ENCODE measurements around the gene PPT2. TPM values are rescaled to one million over a fixed set of nuclear protein-coding genes. Genes with fewer than 3 reads are reported as not detected.
A peak's percentile ranks its signal among the peaks of the same experiment; 100 is the strongest.
"Not testable (repeated sequence)": the region's sequence is repeated elsewhere in the genome, so short reads cannot be mapped to it uniquely, and the experiment has no call there.

The PPT2 gene
- total RNA-seq, 1 donor from 2014 or later, result 9.6 TPM

DNA sequence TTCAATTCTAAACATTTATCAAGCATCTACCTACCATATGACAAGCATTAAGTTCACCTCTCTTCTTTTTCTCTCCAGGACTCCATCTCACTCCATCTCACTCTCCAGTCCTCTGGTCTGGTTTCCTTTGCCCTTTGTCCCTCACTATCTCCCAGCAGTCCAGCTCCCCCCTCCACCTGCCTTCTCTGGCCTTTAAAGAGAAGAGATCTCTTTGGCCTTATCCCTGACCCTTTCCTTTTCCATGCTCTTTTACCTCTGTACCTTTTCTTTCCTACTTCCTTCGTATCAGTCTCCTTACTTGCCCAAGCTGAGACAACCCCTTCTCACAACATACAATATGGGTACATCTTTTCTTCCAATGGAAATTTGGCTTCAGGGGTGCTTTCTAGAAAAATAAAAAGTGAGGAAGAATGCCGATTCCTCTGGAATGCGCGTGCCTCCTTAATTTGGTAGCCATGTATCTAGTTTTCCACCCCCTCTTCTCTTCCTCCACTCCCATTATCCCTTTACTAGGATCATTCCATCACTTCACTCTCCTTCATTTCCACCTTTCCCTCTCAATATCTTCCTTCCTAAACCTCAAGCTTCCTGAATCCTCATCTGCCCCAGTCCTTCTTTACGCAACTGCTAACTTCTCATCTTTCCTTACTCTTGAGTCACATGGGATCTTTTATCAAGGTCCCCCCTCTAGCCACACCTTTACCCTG is 22.7 kb downstream of the PPT2 start:
- DNase-seq (ENCODE audit: low spot score), result no peak

DNA sequence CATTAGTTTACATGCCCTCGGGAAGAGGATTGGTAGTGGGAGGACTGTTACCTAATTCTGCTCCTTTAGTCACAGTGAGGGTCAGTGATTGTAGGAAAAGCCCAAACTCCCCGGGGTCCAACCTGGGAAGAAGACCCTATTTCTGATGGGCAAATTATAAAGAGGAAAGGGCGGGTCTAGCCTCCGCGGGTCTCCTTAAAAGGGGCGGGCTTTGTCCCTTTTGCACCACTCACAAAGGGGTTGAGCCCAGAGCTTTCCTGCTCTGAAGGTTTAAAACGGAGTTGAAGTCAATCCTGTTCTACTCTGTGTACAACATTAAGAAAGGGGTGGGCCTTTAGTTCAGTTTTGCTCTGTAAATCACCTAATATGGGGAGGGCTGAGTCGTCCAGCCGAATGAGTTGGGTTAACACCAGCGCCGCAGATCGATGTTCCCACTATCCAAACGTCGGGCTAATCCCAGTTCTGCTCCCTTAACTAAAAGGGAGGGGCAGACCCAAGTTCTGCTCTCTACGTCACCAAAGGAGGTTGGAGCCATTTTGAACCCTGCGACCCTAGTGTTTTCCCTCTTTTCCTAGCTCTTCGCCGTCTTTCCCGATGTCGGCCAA is 23.3 kb downstream of the PPT2 start:
- no peak for DNase-seq (ENCODE audit: low spot score)

DNA sequence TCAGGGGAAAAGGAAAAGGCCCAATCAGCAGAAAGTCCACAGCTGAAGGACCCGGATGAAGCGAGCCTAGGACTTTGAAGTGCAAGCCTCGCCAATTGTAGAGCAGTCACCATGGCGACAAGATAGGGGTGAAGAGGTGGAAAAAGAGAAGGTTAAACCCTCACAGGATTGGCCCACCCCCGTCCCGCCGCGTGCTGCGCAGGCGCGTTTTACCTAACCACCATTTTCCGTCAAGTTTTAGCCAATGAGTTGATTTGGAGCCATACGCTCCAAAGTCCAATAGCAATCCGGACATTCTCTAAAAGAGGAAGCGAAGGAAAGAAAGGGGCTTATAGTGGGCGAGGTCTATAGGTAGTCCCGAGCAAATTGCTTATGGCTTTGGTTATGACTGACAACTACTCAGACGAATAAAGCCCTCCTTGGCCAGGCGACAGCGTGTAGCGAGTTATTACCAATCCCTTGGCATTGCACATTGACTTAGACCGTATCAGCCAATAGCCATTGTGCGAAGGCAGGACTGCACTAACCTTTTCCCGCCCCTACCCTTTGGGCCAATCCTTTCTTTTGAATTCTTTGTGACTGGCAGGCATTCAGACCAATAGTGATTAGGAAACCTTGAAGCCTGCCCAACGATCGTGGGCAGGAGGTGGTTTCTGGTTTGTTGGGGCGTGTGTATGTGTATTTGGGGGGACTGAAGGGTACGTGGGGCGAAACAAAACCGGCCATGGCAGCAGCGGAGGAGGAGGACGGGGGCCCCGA is 24.0 kb downstream of the PPT2 start, which contains the start of gene RNF5:
Gene RNF5, plus strand, starts transcription at position 618 of the 759 bp plus-strand sequence. Its CDS starts 107 bp downstream, at position 725.
- peak; percentile 100 for DNase-seq (ENCODE audit: low spot score)

DNA sequence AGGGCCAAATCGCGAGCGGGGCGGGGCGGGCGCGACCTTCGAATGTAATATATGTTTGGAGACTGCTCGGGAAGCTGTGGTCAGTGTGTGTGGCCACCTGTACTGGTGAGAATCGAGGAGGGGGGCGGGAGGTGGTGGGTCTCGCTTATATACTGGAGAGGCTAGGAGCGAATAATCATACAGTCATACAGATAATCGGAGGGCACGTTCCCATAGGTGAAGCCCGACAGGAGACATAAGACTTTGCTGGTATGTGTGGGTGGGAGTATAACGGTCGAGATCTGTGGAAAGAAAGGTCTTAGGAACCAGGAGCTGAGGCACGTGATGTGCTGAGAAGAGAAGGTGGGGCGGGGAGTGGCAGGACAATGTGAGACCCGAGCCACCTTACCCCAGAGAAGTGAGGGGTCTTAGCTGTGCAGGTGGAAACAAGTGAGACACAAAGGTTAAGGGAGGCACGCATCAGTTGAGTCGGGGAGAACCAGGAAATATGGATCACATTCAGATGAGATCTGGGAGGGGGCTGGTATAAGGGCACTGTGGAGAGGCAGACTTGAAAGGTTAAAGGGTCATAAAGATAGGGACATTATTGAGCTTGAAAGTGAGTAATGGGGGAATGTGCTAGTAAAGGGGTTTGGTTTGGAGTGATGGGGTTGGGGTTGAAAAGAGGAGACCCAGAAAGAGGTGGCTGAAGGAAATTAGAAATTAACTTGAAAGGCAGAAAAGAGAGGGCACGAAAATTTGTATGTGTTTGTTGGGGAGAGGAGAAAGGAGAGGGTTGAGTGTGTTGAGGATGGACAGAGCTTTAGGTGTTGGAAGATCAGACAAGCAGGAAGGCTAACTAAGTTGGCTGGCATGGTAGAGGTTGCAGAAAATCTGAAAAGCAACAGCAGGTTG is 24.9 kb downstream of the PPT2 start:
- DNase-seq (ENCODE audit: low spot score), result peak; percentile 33

DNA sequence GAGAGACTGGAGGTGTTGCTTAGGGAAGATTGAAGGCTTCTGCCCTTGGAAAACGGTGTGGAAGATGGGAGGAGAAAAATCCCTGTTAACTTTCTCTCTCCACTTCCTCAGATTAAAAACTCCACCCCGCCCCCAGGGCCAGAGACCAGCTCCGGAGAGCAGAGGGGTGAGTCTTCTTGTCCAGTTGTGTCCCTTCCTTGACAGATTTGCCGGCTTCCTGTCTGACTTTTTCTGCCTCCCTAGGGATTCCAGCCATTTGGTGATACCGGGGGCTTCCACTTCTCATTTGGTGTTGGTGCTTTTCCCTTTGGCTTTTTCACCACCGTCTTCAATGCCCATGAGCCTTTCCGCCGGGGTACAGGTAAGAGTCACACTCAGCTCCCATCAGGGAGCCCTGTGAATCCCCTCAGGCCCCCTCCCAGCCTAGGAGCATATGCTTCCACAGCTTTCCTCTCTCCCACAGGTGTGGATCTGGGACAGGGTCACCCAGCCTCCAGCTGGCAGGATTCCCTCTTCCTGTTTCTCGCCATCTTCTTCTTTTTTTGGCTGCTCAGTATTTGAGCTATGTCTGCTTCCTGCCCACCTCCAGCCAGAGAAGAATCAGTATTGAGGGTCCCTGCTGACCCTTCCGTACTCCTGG is 25.9 kb downstream of the PPT2 start:
- DNase-seq (ENCODE audit: low spot score), result no peak

DNA sequence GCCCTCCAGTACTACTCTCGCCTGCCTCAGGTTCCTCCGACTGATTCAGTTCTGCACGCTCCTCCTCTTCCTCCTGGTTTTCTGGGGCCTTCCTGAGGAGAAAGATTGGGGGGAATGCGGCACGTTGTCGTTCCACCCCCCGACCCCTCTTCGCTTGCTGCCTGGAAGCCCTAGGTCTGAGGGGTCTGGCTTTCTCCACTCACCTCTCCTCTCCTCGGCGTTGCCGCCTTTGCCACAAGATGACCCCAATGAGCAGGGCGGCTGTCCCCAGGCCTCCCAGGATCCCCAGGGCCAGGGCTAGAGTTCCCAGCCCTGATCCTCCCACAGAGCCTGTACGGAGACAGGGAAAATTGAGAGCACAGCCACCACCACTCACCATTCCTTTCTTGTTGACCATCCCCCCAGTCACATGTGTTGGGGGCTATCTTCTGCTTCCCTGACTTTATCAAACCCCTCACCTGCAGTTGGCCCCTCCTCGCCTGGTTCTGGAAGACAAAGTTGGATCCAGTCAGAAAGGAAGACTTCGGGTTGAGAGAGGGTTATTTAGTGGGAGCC is 27.3 kb downstream of the PPT2 start:
- no peak for DNase-seq (ENCODE audit: low spot score)

DNA sequence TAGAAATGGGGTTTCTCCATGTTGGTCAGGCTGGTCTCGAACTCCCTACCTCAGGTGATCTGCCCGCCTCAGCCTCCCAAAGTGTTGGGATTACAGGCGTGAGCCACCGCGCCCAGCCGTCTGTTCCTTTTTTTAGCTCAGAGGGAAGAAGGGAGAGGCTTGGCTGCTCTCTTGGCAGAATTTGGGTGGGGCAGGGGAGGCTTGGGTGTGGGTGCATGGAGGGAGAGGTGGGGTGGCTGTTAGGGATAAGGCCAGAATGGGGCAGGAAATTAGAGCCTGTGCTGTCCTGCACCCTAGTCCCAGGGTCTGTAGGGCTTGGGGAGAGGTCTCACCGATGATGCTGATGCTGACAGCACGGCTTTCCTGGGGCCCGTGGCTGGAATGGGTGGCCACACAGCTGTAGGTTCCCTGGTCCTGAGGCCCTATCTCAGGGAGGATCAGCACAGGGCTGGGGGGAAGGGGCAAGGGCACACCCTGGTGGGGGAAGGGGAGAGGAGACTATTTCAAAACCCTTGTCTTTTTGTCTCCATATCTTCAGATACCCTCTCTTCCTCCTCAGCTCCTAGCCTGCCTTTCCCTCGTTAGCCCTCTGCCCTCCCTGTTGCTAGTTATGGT is 28.1 kb downstream of the PPT2 start:
- no peak for DNase-seq (ENCODE audit: low spot score)

DNA sequence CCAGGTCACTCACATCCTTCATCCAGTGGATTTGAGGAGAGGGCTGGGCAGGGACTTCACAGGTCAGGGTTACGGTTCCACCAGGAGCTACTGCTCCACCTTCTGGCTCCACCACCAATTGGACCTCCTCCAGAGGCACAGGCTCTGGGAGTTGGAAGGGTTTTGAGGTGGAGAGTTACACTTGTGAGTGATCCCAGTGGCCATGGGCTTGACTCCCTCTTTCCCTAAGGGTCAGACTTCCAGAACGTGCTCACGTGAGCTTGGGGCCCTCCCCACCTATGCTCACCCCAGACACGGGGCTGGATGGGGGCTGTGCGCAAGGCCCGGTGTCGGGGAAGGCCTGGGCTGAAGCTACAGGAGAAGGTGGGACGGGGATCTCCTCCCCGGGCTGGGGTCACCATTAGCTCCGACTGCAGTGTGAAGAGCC is 28.6 kb downstream of the PPT2 start:
- DNase-seq (ENCODE audit: low spot score), result no peak

DNA sequence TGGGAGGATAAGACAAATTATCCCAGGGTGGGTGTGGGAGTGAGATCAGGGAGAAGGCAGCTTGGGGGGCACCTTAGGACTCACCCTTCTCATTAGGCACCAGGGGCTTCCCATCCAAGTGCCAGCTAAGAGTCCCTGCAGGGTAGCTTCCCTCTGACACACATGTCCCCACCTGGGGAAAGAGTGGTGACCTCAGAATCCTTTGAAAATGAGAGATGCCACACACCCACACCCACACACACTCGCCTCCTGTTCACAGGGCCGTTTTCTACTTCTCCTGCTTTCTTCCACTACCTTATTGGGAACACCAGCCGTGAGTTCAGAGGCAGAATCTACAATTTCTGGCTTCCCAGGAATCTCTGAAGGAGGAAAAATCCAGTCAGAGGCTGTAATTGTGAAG is 29.1 kb downstream of the PPT2 start:
- DNase-seq (ENCODE audit: low spot score), result no peak

DNA sequence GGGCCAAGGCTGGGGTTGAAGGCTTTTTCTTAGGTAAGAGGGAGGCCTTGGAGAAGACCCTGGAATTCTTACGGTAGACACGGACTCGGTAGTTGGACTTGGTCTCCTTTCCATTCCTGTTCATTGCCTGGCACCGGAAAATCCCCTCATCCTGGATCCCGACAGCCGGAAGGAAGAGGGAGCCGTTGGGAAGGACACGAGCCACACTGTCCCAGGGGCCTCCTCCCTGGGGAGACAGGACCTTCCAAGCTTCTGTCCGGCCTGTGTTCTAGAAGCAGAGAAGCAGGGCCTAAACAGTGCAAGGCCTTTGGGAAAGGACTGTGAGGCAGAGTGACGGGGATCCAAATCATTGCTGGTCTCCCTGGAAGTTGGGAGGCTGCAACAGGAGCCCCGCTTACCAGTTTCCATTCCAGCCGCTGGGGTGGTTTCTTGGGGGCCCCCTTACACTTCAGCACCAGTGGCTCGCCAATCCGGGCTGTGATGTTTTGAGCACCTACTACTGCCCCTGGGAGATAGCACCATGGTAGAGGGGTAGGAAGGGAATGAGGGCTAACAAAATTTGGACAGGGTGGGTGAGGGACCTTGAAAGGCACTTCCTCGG is 29.6 kb downstream of the PPT2 start:
- no peak for DNase-seq (ENCODE audit: low spot score)

DNA sequence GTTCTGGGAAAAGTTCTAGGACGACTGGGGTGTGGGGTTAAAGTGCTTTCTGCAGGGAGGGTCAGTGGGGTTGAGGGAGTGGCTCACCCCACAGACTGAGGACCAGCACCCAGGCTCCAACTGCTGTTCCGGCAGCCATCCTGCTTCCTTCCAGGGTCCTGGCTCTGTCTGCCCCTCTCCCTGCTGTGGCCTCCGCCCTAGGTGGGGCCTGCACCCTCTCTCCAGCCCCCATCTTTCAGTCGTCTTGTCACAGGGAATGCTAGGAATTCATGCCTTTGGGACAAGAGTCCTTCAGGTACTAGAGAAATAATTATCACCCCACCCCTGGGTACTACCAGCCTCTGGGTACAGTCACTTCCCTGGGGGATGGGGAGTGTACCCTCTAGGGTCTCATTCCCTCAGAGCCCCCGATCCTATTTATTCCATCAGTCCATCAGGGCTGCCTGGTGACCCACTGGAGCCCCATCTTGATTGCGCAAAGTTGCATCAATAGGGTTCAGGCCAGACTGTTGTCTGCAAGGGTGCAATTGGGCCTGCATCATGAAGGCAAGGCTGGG is 30.2 kb downstream of the PPT2 start, which contains the start of gene AGER:
Gene AGER, minus strand, starts transcription at position 170 of the 557 bp plus-strand sequence. Its CDS starts 31 bp downstream, at position 139.
- DNase-seq (ENCODE audit: low spot score), result no peak

DNA sequence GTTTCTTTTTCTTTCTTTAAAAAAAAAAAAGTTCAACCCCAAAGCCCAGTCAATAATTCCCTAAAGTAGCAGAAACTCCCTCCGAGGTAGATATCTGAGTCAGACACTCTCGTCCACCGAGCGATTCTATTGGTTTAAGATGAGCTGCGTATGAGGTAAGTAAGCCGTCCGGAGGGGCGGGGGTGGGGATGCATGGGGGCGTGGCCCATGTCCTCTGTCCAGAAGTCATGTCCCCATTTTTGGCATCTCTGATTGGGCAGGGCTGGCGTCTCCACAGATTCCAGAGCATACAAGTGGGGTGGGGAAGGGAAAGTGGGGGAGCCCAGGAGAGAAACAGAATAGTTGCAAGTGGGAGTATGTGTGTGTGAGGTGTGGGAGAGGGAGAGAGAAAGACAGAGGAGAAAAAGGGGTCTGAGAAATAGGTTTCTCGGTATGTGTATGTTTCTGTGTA is 31.8 kb downstream of the PPT2 start:
- DNase-seq (ENCODE audit: low spot score), result peak; percentile 93

DNA sequence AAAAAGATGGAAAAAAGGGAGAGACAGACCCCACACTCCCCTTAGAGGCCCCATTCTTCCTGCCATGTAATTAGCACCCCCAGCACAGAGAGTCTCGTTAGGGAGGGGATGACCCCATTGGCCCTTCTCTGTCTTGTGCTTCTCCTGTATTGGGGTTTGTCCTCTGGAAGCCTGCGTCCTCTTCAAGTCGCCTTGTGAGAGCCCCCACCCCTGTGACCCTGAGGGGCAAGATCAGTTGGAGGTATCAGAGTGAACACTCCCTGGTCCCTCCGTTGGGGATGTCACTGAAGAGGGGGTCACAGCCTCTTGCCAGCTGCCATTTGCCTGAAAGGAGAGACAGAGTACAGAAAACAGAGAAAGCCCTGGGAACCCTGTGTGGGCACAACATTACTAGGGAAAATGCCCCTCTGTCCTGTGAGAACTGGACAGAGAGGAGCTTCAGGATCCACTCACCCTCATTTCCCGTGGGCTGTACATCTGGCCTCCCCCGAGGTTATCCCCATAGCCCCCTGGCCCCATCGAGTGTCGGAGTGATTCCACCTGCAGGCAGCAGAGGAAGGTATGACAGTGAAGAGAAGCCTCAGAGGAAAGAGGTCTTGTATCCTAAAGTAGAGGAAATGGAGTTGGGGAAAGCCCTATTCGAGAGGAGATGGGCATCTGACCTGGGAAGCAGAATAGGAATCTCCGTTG is 32.4 kb downstream of the PPT2 start:
- not testable (repeated sequence) for DNase-seq (ENCODE audit: low spot score)

DNA sequence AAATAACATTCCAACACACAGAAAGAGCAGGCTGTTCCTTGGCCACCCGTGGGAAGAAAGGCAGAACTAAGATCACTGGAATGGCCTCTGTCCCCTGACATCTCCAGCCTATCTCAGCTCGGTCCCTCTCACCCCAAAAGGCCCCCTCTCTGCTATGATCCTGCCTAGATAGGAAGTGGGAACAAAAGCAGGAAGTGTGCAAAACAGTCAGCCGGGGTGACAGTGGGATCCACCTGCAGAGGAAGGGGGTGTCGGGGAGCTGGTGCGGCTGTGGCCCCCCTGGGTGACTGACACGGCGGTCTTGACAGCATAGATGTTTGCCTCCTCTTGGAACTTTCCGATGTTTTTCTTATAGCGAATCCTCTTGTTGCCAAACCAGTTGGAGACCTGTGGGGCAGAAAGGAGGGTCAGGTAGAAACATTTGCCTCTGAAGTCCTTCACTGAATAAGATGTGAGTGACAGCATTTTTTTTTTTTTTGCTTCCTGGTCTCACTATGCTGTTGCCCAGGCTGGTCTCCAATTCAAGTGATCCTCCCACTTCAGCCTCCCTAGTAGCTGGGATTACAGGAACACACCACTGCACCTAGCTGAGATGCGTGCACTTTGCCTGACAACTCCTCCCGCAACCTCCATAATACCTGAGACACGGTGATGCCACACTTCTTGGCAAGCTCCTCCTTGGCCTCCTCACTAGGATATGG is 33.2 kb downstream of the PPT2 start:
- DNase-seq (ENCODE audit: low spot score), result no peak

DNA sequence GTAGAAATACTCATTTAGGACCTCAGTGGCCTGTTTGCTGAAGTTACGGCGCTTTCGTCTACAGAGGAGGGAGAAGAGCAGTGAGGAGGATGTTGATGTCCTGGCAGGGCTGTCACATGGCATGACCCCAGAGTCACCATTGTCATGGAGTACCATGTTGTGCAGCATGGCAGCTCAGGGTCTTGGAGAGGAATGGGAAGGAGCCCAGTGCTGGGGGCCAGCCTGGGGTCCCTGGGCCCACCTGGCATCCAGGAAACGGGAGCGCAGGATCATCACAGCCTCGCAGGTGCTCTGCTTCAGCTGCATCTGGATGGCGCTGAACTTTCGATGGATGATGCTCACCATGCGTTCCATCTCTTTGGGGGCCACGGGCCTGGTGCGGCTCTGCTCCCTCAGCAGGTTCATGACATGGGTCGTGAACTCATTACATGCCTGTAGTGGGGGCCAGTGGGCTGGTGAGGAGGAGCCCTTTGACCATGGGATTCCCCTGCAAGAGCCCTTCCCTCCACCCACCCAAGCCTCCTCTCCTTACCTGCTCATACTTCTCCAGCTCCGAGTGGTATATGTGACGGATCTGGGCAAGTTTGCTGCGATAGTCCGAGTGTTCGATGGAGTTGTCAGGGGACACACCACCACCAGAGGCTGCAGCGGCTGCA is 33.9 kb downstream of the PPT2 start:
- DNase-seq (ENCODE audit: low spot score), result not testable (repeated sequence)

DNA sequence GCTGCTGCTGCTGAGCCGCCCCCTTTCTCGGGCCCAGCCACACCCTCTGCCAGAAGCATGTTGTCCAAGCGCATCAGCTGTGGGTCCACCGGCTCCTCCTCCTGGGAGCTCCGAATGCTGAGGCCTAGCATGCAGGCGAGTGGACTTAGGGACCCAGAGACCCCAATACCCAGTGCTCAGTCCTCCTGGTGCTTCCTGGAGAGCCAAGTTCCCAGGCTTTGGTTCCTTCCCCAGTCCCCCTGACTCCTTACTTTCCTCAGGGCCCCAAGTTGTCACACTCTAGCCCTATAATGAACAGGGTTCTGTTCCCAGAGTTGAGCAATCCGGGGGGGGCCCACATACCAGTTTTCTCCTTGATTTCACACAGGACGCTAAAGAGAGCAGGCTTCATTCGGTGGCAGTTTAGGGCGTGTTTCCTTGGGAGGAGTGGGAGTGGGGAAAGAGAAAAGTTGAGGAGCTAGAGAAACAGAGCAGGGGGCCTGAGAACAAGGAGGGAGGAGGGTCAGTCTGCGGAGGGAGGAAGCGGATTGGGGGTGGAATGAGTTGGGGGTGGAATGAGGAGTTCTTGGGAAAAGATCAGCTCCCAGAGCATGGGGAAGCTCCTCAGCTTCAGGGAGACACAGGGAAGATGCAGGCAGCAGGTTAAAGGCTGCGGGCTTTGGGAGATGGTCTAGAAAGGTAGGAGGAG is 34.6 kb downstream of the PPT2 start:
- peak; percentile 65 for DNase-seq (ENCODE audit: low spot score)
